RPMI7951 (cell line): ENCODE data around the gene IGF2BP1. TPM values are rescaled to one million over a fixed set of nuclear protein-coding genes. Genes with fewer than 3 reads are reported as not detected.
"Not testable (repeated sequence)": the region's sequence is repeated elsewhere in the genome, so short reads cannot be mapped to it uniquely, and the experiment has no call there.

Experiments used
- DNase-seq: peaks from one replicate; pipeline ENCODE4 v3.0.0-alpha.2; 2012; ENCODE audit warnings: low read depth
- total RNA-seq: library from RNA; depleted of rRNA; stranded (reverse); fragments of >200 nt; shearing (Covaris generic); gene quantifications from 2 replicates; pipeline ENCODE4 v1.2.3, GENCODE V29; 2014; rRNA removed

IGF2BP1 gene
- total RNA-seq, 1 experiment from 2014 or later, result 5.0 TPM

GRCh38 chr17:49100601-49101000 lies 103.4 kb downstream of the IGF2BP1 start:
- DNase-seq, result no peak

GRCh38 chr17:49101054-49101534 lies 103.9 kb downstream of the IGF2BP1 start:
- DNase-seq, result peak; percentile 86

GRCh38 chr17:49103360-49103759 lies 106.2 kb downstream of the IGF2BP1 start:
- DNase-seq, result not testable (repeated sequence)

- peak; percentile 38 for DNase-seq
Measured at GRCh38 chr17:49104511-49105074, 107.4 kb downstream of the IGF2BP1 start.

Other genes with a start within 250 kb of the IGF2BP1 start
- gene TTLL6, start 180.2 kb upstream of the IGF2BP1 start, total RNA-seq, result 0.39 and 0.60 TPM in 2 replicates
- 39.8 and 48.8 TPM in 2 replicates for gene CALCOCO2, start 166.3 kb upstream of the IGF2BP1 start, total RNA-seq
- 181 and 198 TPM in 2 replicates for gene ATP5MC1, start 104.6 kb upstream of the IGF2BP1 start, total RNA-seq
- 47.9 and 56.8 TPM in 2 replicates for gene UBE2Z, start 89.0 kb upstream of the IGF2BP1 start, total RNA-seq
- gene SNF8, start 52.5 kb upstream of the IGF2BP1 start, total RNA-seq, result 79.4 and 126 TPM in 2 replicates
- not detected in 2 replicates for gene GIP, start 28.8 kb upstream of the IGF2BP1 start, total RNA-seq
- not detected in 2 replicates for gene B4GALNT2, start 135.4 kb downstream of the IGF2BP1 start, total RNA-seq
- gene GNGT2, start 213.2 kb downstream of the IGF2BP1 start, total RNA-seq, result 0.60 TPM in 1 of 2 replicates, not detected in the other
- 0.10 and 0.24 TPM in 2 replicates for gene ABI3, start 213.3 kb downstream of the IGF2BP1 start, total RNA-seq
- gene PHOSPHO1, start 233.4 kb downstream of the IGF2BP1 start, total RNA-seq, result 0.48 TPM in 1 of 2 replicates, not detected in the other